Fibroblast of lung (primary cell): Measurements from ENCODE around the gene ZNF319.
"Not testable (repeated sequence)": the region's sequence is repeated elsewhere in the genome, so short reads cannot be mapped to it uniquely, and the experiment has no call there.

ENCODE experiments used
- EZH2 ChIP-seq: IDR thresholded peaks from 2 replicates; pipeline ENCODE4 v1.5.1; 2012; ENCODE audit warnings: low read length, control low read depth, mild to moderate bottlenecking; ENCODE audit errors: missing control alignments
- TF ChIP-seq, protein P1 (sequence below), 2 donors: IDR thresholded peaks in 1 of 2; conservative IDR thresholded peaks in 1 of 2; 1 replicate in 1 of 2; 2 replicates in 1 of 2; pipeline ENCODE4 v1.5.1; 2011 to 2012; ENCODE audit warnings: low read length in 2 of 2, control low read depth in 1 of 2, inconsistent platforms in 1 of 2, low read depth in 1 of 2, mild to moderate bottlenecking in 1 of 2

DNA sequence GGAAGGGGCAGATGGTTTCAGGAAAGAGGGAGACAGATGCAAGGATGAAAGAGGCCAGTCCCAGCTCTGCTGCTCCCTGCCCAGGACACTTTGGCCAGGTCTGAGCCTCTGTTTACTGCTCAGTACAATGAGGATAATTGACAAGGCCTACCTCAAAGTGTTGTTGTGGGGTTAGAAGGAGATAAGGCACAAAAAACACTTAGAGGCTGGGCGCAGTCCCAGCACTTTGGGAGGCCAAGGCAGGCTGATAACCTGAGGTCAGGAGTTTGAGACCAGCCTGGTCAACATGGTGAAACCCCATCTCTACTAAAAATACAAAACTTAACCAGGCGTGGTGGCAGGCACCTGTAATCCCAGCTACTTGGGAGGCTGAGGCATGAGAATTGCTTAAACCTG lies 22.4 kb downstream of the ZNF319 start:
- TF ChIP-seq, protein P1, sequence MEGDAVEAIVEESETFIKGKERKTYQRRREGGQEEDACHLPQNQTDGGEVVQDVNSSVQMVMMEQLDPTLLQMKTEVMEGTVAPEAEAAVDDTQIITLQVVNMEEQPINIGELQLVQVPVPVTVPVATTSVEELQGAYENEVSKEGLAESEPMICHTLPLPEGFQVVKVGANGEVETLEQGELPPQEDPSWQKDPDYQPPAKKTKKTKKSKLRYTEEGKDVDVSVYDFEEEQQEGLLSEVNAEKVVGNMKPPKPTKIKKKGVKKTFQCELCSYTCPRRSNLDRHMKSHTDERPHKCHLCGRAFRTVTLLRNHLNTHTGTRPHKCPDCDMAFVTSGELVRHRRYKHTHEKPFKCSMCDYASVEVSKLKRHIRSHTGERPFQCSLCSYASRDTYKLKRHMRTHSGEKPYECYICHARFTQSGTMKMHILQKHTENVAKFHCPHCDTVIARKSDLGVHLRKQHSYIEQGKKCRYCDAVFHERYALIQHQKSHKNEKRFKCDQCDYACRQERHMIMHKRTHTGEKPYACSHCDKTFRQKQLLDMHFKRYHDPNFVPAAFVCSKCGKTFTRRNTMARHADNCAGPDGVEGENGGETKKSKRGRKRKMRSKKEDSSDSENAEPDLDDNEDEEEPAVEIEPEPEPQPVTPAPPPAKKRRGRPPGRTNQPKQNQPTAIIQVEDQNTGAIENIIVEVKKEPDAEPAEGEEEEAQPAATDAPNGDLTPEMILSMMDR (conservative IDR thresholded peaks at IDR 0.05 in 1 of 2, IDR thresholded peaks at IDR 0.05 in 1 of 2; ENCODE audit: low read depth in 1 of 2, low read length in 2 of 2), result not testable (repeated sequence)
- TF ChIP-seq EZH2, result not testable (repeated sequence)
